GM12878 (cell line): Measurements from ENCODE around the gene IRS1. TPM values are rescaled to one million over a fixed set of nuclear protein-coding genes. Genes with fewer than 3 reads are reported as not detected.

Experiments
- ATAC-seq: fragments of 200-7000 bp; cut with Tn5 transposase; 3 replicates; pipeline ENCODE4 v1.9.1; 2020; ENCODE audit warnings: mild to moderate bottlenecking, moderate library complexity
- BruUV-seq: library from RNA; stranded (reverse); fragments of 400-500 nt; replicated peaks from 2 replicates; lab custom pipeline; 2021; lab: Mats Ljungman, UMichigan
- CTCF ChIA-PET: fragments of 300-600 bp; sonication (Branson Sonifier 250); formaldehyde crosslinking; extraction: SDS; loops from one replicate; lab custom pipeline; 2021; ENCODE audit warnings: inconsistent platforms; lab: Yijun Ruan, JAX
- POLR2A ChIA-PET: fragments of 350-600 bp; formaldehyde crosslinking; extraction: SDS; loops from one replicate; lab custom pipeline; 2021; ENCODE audit warnings: inconsistent platforms; lab: Charles Lee
- RAD21 ChIA-PET: fragments of 300-600 bp; sonication (Branson Sonifier 250); formaldehyde crosslinking; loops from one replicate; lab custom pipeline; 2023; ENCODE audit warnings: antibody characterized with exemption; ENCODE audit not compliant: unreplicated experiment; lab: Charles Lee
- SMC1A ChIA-PET: fragments of 300-600 bp; sonication (Branson Sonifier 250); formaldehyde crosslinking; loops from one replicate; lab custom pipeline; 2023; ENCODE audit not compliant: unreplicated experiment, uncharacterized antibody; lab: Charles Lee
- DNase-seq: peaks from one replicate; pipeline ENCODE4 v3.0.0-alpha.2; 2011; ENCODE audit warnings: low read depth, low spot score
- FAIRE-seq: peaks from 3 replicates; lab custom pipeline; 2011; peaks lifted over from hg19 to GRCh38; lab: Jason Lieb, UNC
- H2AFZ ChIP-seq: 2 replicates; pipeline ENCODE4 v1.6.0; 2011; ENCODE audit warnings: low read depth, low read length, control low read depth; ENCODE audit not compliant: control insufficient read depth
- H3K27ac ChIP-seq: 2 replicates; pipeline ENCODE4 v1.5.1; 2011; ENCODE audit warnings: control low read depth; ENCODE audit not compliant: control insufficient read depth, insufficient read depth
- H3K27me3 ChIP-seq, 2 experiments: replicated peaks in 1 of 2; 2 replicates each; pipeline versions ENCODE4 v1.6.0 to v1.6.1; 2011; ENCODE audit warnings: low read length in 1 of 2; ENCODE audit not compliant: control insufficient read depth in 2 of 2, insufficient read depth in 2 of 2
- H3K36me3 ChIP-seq, 2 experiments: 2 replicates each; pipeline ENCODE4 v1.5.1; 2011; ENCODE audit warnings: low read length in 1 of 2; ENCODE audit not compliant: control insufficient read depth in 2 of 2, insufficient read depth in 2 of 2
- H3K4me1 ChIP-seq: 2 replicates; pipeline ENCODE4 v1.6.1; 2011; ENCODE audit warnings: mild to moderate bottlenecking, low read length, moderate library complexity, mixed read lengths; ENCODE audit not compliant: control insufficient read depth, insufficient read depth
- H3K4me2 ChIP-seq: 2 replicates; pipeline ENCODE4 v1.6.0; 2011; ENCODE audit warnings: control low read depth; ENCODE audit not compliant: control insufficient read depth, insufficient read depth
- H3K4me3 ChIP-seq: fragments of 200-600 bp; sonication (generic); 2 replicates; pipeline ENCODE4 v1.5.1; 2016
- H3K79me2 ChIP-seq: 2 replicates; pipeline ENCODE4 v1.6.0; 2011; ENCODE audit warnings: low read length; ENCODE audit not compliant: control insufficient read depth, insufficient read depth
- H3K9ac ChIP-seq: 2 replicates; pipeline ENCODE4 v1.8.0; 2011; ENCODE audit warnings: low read length, control low read depth, mixed read lengths; ENCODE audit not compliant: control insufficient read depth, insufficient read depth
- H3K9me3 ChIP-seq: replicated peaks from 3 replicates; pipeline ENCODE4 v1.5.1; 2011; ENCODE audit warnings: mild to moderate bottlenecking, low read length; ENCODE audit not compliant: control insufficient read depth, insufficient read depth
- H4K20me1 ChIP-seq: 2 replicates; pipeline ENCODE4 v1.6.0; 2011; ENCODE audit not compliant: control insufficient read depth, insufficient read depth
- CBX5 ChIP-seq: sonication (generic); IDR thresholded peaks from 2 replicates; pipeline ENCODE4 v1.6.1; 2016; ENCODE audit warnings: low read depth, moderate library complexity, mild to moderate bottlenecking, inconsistent platforms
- ETV6 ChIP-seq, 2 experiments: fragments of 450-650 bp in 1 of 2; IDR thresholded peaks in 1 of 2; conservative IDR thresholded peaks in 1 of 2; 2 replicates each; pipeline ENCODE4 v1.6.1; 2014; ENCODE audit warnings: antibody characterized with exemption in 1 of 2, borderline replicate concordance in 1 of 2, low read depth in 1 of 2, mild to moderate bottlenecking in 1 of 2, moderate library complexity in 1 of 2
- NFIC ChIP-seq: IDR thresholded peaks from 2 replicates; pipeline ENCODE4 v1.6.1; 2012; ENCODE audit warnings: low read depth, mild to moderate bottlenecking, inconsistent platforms, low read length, moderate library complexity
- NKRF ChIP-seq: fragments of 450-650 bp; conservative IDR thresholded peaks from 2 replicates; pipeline ENCODE4 v1.6.1; 2017; ENCODE audit warnings: mild to moderate bottlenecking, moderate library complexity
- PAX5 ChIP-seq: IDR thresholded peaks from 2 replicates; pipeline ENCODE4 v1.6.1; 2011; ENCODE audit warnings: low read depth, low read length, borderline replicate concordance
- PML ChIP-seq: IDR thresholded peaks from 2 replicates; pipeline ENCODE4 v1.6.1; 2012; ENCODE audit warnings: low read length, inconsistent platforms
- SMC3 ChIP-seq: IDR thresholded peaks from 2 replicates; pipeline ENCODE4 v1.6.1; 2011; ENCODE audit warnings: low read length, improper control_type of control experiment, borderline replicate concordance
- TAF1 ChIP-seq: IDR thresholded peaks from 2 replicates; pipeline ENCODE4 v1.6.1; 2011; ENCODE audit warnings: mild to moderate bottlenecking, low read depth, low read length, borderline replicate concordance
- WGBS: methylation state at CpG from one replicate; pipeline ENCODE4 v1.1.6; 2016; ENCODE audit warnings: low lambda C conversion rate; ENCODE audit not compliant: insufficient replicate concordance, insufficient coverage; ENCODE audit errors: missing lambda C conversion rate; 5-methylcytosine and 5-hydroxymethylcytosine counted together
- in situ Hi-C: fragments of 300-500 bp; cut with MboI; formaldehyde crosslinking; loops from 9 replicates; pipeline ENCODE4 v1.14.3; 2018; ENCODE audit warnings: mixed read lengths
- intact Hi-C: fragments of 100-400 bp; cut with micrococcal nuclease; formaldehyde crosslinking; loops from one replicate; pipeline ENCODE4 v1.14.2; 2022; ENCODE audit not compliant: unreplicated experiment
- polyA plus RNA-seq, 11 experiments: library from polyadenylated mRNA; depleted of rRNA in 4 of 11; unstranded in 6 of 11; stranded (reverse) in 5 of 11; fragments of >200 nt; fragmentation: Nextera tagmentation in 4 of 11; fragmentation: Illumina TruSeq in 1 of 11; extraction: Ambion mirVana in 4 of 11; extraction: Trizol in 1 of 11; gene quantifications; 1 replicate in 1 of 11; 2 replicates in 10 of 11; pipeline versions ENCODE4 v1.2.1 to v1.2.3, GENCODE V29; 2011 to 2016; ENCODE audit warnings: inconsistent platforms in 2 of 11, missing spikeins in 2 of 11, low read depth in 1 of 11
- total RNA-seq, 4 experiments: library from RNA; depleted of rRNA in 3 of 4; stranded (reverse); fragments of >200 nt in 3 of 4; fragmentation: Illumina TruSeq in 1 of 4; extraction: Trizol in 1 of 4; gene quantifications; 2 replicates each; pipeline versions ENCODE4 v1.2.1 to v1.2.3, GENCODE V29; 2013 to 2021
- TF ChIP-seq, protein P1 (sequence below): fragments of 450-650 bp; IDR thresholded peaks from 2 replicates; pipeline ENCODE4 v1.6.1; 2016; ENCODE audit warnings: mild to moderate bottlenecking
- TF ChIP-seq, protein P2 (sequence below), 3 experiments: IDR thresholded peaks in 2 of 3; conservative IDR thresholded peaks in 1 of 3; 2 replicates each; pipeline ENCODE4 v1.5.1; 2011; ENCODE audit warnings: low read depth in 3 of 3, low read length in 3 of 3, mild to moderate bottlenecking in 3 of 3, control low read depth in 2 of 3, moderate library complexity in 2 of 3, inconsistent platforms in 1 of 3, mixed read lengths in 1 of 3; ENCODE audit not compliant: control insufficient read depth in 2 of 3, insufficient read depth in 1 of 3; ENCODE audit errors: extremely low read depth in 1 of 3

The IRS1 gene
- total and polyA plus RNA-seq, 10 of the 15 experiments (the other 5 are each of a cell fraction or from before 2014, with no cell fraction given) = 0.03 to 1.7 (median 0.34) TPM

DNA sequence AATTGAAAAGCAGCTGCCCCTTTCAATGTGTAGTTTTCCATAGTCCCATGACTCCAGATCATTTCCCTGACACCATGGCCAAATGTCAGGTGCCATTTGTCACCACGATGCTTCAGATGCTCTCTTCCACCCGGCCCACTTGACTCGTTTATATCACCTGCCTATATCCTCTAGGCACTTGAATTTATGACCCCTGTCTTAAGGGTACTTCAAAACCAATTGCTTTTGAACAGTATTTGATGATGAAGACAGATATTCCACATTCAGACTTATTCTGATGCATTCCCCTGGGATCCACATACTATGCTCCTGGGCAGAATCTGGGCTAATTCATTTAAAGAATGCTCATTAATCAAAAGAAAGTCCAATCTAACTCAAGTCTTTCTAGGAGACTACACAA is 19.3 kb upstream of the IRS1 start:
- Histone ChIP-seq H3K27me3 (no peaks in the 10 kb centered on the region), H4K20me1 (no peaks in the 10 kb centered on the region), H3K9ac (no peak overlapping the region), H3K9me3 (no peaks in the 10 kb centered on the region), H3K4me2 (no peak overlapping the region), H2AFZ (no peak overlapping the region), H3K4me3 (no peak overlapping the region), H3K79me2 (no peaks in the 10 kb centered on the region), H3K4me1 (no peaks in the 10 kb centered on the region), H3K27ac (no peak overlapping the region), H3K36me3 (no peaks in the 10 kb centered on the region)
- ATAC-seq (no peak), FAIRE-seq (peak; percentile 71), DNase-seq (no peak)
- no peak for TF ChIP-seq PML
- TF ChIP-seq, protein P1, sequence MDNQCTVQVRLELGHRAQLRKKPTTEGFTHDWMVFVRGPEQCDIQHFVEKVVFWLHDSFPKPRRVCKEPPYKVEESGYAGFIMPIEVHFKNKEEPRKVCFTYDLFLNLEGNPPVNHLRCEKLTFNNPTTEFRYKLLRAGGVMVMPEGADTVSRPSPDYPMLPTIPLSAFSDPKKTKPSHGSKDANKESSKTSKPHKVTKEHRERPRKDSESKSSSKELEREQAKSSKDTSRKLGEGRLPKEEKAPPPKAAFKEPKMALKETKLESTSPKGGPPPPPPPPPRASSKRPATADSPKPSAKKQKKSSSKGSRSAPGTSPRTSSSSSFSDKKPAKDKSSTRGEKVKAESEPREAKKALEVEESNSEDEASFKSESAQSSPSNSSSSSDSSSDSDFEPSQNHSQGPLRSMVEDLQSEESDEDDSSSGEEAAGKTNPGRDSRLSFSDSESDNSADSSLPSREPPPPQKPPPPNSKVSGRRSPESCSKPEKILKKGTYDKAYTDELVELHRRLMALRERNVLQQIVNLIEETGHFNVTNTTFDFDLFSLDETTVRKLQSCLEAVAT = no peak
- no peak for TF ChIP-seq NFIC
- 80% methylated on average over 3 of the region's 3 CpGs for WGBS
- intact Hi-C loops (no loop called here), in situ Hi-C loops (no loop called here)
- POLR2A ChIA-PET = interaction anchor here (0.5 kb wide), 1 partner anchor 120 kb away, joined by 3 read pairs; no protein-coding TSS in a partner anchor
- RAD21 ChIA-PET = no interaction called here
- SMC1A ChIA-PET = no interaction called here
- BruUV-seq = no TSS peak
- CTCF ChIA-PET = no interaction called here

DNA sequence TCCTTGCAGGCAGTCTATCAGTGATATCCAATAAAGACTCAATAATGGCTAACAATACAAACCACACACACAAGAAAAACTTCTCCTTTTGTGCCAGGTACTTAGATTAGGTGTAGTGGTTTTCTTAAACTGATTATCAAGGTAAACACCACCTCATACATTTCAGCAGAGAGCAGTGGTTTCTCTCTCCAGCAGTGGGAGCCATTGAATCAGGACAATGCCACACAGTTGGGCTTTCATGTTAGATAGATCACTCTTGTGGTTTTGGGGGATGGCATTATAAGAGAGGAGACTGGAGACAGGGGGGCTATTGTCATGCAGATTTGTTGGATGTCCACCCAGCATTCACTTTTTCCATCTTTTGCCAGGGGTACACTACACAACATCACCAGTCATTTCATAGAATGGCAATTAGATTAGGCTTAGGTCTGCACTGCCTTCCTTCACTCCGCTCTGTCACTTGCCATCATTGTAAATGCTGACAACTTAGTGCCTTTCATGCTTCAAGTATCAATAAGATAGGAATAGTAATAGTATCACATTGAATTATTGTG is 13.6 kb upstream of the IRS1 start:
- no peak for DNase-seq
- no TSS peak for BruUV-seq
- Histone ChIP-seq H3K27me3 (no peaks in the 10 kb centered on the region; a peak in 1 of 4 replicates), H3K9me3 (no peaks in the 10 kb centered on the region), H4K20me1 (no peaks in the 10 kb centered on the region), H3K4me3 (no peak overlapping the region), H3K9ac (no peak overlapping the region), H3K36me3 (no peaks in the 10 kb centered on the region), H3K79me2 (no peaks in the 10 kb centered on the region), H3K4me1 (no peaks in the 10 kb centered on the region), H2AFZ (no peak overlapping the region), H3K27ac (no peak overlapping the region), H3K4me2 (no peak overlapping the region)
- in situ Hi-C loops (loop anchor here (5.0 kb wide), 1 partner anchor 174 kb away; no protein-coding TSS in a partner anchor), intact Hi-C loops (loop anchor here (1.0 kb wide), 1 partner anchor 172 kb away; no protein-coding TSS in a partner anchor)
- ATAC-seq = peak; percentile 79
- FAIRE-seq = no peak
- WGBS = 41% methylated on average over 1 of the region's 1 CpG
- ChIA-PET SMC1A (no interaction called here), CTCF (interaction anchor here (0.8 to 1.5 kb wide), 5 partner anchors 11 to 172 kb away, joined by 3 to 4 read pairs (median 3); no protein-coding TSS in a partner anchor), POLR2A (no interaction called here), RAD21 (interaction anchor here (1.3 to 1.5 kb wide), 2 partner anchors 11 to 172 kb away, joined by 3 to 6 read pairs; no protein-coding TSS in a partner anchor)
- TF ChIP-seq, protein P2, sequence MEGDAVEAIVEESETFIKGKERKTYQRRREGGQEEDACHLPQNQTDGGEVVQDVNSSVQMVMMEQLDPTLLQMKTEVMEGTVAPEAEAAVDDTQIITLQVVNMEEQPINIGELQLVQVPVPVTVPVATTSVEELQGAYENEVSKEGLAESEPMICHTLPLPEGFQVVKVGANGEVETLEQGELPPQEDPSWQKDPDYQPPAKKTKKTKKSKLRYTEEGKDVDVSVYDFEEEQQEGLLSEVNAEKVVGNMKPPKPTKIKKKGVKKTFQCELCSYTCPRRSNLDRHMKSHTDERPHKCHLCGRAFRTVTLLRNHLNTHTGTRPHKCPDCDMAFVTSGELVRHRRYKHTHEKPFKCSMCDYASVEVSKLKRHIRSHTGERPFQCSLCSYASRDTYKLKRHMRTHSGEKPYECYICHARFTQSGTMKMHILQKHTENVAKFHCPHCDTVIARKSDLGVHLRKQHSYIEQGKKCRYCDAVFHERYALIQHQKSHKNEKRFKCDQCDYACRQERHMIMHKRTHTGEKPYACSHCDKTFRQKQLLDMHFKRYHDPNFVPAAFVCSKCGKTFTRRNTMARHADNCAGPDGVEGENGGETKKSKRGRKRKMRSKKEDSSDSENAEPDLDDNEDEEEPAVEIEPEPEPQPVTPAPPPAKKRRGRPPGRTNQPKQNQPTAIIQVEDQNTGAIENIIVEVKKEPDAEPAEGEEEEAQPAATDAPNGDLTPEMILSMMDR (IDR thresholded peaks at IDR 0.05 in 2 of 3, conservative IDR thresholded peaks at IDR 0.05 in 1 of 3; ENCODE audit: control insufficient read depth in 2 of 3, extremely low read depth in 1 of 3, insufficient read depth in 1 of 3, low read depth in 3 of 3, low read length in 3 of 3) = peak; percentile 60 to 70 (median 63)
- TF ChIP-seq SMC3 (peak; percentile 92), CBX5 (no peak), PAX5 (no peak), ETV6 (conservative IDR thresholded peaks at IDR 0.05 in 1 of 2, IDR thresholded peaks at IDR 0.05 in 1 of 2; ENCODE audit: borderline replicate concordance in 1 of 2, low read depth in 1 of 2) (no peak), TAF1 (no peak), NKRF (no peak)
